Activated T-cell treated with anti-CD3 and anti-CD28 coated beads for 24 hours (primary cell): ENCODE data around the gene RAC2.

ENCODE experiments used
- DNase-seq: peaks from one replicate; pipeline ENCODE4 v3.0.0-alpha.2; 2020; ENCODE audit warnings: low read depth

The RAC2 gene

DNA sequence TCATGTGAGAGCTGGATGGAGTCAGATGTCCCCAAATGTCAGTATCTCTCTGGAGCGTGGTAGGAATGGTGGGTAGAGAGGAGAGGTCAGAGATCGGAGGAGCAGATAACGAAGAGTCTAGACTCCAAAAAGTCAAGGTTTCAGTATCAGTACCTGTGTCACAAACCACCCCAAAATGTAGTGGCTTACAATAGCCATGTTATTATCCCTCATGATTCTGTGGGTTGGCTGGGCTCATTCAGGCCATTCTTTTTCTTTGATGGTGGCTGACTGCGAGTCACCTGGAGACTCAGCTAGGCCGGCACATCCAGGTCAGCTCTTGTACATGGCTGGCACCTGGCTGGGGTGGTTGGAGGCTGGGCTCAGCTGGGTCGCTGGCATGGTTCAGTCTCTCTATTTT lies 24.5 kb downstream of the RAC2 start:
- DNase-seq: no peak

GRCh38 chr22:37218771-37219411 lies 25.2 kb downstream of the RAC2 start:
- DNase-seq: peak; percentile 70

- DNase-seq: no peak
Measured at GRCh38 chr22:37218399-37218770, 25.7 kb downstream of the RAC2 start.

DNA sequence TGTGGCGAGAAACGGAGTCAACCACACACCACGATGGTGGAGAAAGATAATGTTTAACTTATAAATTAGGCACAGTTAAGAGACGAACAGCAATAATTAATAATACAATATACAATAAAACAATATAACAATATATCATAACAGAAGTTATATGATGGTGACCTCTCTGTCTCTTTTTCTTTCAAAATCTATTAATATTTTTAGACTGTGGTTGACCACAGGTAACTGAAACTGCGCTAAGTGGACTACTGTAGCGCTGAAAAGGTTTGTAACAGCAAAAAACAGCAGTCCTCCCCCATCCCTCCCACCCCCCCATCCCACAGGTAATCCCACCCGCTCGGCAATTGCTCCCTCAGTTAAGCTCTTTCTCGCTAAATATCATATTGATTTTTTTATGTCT lies 28.2 kb downstream of the RAC2 start:
- DNase-seq: no peak

DNA sequence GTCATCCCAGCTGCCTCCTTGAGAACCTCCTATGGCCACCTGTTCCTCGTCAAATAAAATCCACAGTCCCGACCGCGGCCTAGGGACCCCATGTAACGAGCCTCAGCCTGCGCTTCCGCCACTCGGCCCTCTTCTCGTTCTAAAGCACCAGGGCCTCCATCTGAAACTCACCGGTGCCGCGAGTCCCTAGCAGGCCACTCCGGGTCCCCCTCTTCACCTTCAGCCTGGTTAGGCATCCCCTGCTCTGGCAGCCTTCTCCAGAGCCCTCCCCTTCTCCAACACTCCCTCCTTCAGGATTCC lies 29.4 kb downstream of the RAC2 start:
- no peak for DNase-seq

- DNase-seq: no peak
Measured at GRCh38 chr22:37213941-37214730, 29.9 kb downstream of the RAC2 start.

DNA sequence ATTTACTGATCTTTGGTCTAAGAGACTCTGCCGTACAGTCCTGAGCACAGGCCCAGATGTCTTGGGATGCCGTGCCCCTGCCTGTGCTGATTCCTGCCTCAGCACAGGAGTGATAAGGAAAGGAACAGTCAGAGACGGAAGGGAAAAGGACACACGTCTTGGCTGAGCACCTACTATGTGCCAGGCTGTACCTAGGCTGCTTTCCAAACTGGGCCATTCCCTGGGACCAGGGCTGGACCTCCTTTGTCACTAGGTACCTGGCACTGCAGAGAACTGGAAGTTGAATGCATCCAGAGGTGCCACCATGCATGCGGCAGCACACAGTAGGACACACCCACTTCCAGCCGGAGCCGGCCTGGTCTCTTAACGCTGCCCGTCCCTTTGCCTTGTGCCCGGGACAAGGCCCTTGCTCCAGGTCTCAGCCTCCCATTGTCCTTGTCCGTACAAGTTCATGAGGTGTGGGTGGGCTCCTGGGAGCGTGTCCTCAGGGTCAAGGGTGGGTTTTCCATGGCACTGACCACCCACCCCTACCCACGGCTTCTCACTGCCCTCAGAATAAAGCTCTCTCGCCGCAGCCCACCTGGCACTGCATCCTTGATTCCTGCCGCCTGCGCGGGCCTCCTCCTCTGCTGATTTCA lies 30.7 kb downstream of the RAC2 start:
- DNase-seq: no peak

DNA sequence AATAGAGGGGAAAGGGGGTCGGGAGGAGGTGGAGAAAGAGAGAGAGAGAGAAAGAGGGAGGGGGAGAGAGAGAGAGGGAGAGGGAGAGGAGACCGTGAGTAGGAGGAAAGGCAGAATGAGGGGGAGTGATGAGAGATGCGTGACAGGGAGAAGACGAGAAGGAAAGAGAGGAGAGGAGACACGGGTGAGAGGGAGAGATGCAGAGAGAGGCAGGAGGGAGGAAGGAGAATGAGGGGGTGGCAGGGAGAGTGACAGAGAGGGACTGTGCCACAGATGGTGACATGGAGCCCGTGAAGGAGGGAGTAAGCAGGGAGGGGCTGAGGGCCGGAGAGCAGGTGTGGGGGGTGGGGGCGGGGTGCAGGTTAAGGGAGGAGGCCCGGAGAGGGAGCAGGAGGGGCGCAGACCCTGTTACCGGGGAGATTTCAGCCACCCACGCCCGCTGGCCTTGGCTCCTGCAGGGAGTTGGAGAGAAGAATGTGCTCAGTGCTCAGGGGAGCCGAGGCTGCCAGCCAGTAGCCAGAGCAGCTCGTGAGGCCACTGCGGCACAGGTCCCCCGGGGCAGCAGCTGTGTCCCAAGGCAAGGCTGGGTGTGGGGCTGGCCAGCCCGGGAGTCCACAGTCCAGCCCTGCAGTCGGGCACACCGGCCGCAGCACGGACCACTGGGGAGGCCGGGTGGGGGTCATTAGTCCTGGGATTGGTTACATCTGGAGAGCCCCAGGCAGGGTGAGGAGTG lies 31.7 kb downstream of the RAC2 start, which contains the start of gene SSTR3:
Gene SSTR3 (minus strand): TSS at position 304 of the 733 bp plus-strand sequence. CDS start 4,674 bp downstream, outside the sequence.
- no peak for DNase-seq

- DNase-seq: no peak
Measured at GRCh38 chr22:37211866-37212173, 32.2 kb downstream of the RAC2 start.

DNA sequence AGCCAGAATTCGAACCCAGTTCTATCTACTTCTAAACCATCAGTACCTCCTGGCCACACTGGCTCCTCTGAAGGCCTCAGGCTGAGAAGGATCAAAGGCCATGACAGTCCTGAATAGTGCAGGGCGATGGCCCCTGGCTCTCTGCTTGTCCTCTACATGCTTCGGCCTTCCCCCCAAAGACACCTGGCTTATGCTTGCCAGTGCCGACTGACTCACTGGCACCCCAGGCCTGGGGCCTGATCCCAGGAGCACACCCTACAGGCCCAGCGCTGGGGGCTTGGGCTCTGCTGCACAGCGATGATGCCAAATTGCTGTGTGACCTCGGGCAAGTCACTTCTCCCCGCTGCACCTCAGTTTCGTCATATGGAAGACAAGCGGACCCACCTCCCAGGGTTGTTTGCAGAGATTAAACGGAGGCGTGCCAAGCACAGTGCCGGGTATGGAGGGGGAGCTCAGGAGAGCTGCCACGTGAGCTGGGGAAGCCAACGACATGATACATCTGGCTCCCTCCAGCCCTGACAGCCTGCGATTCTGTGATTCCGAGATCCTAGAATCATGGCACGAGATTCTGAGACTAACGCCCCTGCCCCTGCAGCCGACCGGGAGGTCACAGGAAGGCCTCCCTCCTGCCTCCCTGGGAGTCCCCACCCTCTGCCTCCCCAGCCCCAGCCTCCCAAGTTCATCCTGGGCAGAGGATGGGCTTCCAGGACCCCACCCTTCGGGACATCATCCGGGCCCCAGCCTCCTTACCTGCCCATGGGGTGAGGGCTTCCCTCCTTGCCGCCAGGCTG lies 32.8 kb downstream of the RAC2 start:
- DNase-seq: no peak

- no peak for DNase-seq
Measured at GRCh38 chr22:37210041-37210803, 33.8 kb downstream of the RAC2 start.

GRCh38 chr22:37209140-37209845 lies 34.8 kb downstream of the RAC2 start:
- DNase-seq: no peak

DNA sequence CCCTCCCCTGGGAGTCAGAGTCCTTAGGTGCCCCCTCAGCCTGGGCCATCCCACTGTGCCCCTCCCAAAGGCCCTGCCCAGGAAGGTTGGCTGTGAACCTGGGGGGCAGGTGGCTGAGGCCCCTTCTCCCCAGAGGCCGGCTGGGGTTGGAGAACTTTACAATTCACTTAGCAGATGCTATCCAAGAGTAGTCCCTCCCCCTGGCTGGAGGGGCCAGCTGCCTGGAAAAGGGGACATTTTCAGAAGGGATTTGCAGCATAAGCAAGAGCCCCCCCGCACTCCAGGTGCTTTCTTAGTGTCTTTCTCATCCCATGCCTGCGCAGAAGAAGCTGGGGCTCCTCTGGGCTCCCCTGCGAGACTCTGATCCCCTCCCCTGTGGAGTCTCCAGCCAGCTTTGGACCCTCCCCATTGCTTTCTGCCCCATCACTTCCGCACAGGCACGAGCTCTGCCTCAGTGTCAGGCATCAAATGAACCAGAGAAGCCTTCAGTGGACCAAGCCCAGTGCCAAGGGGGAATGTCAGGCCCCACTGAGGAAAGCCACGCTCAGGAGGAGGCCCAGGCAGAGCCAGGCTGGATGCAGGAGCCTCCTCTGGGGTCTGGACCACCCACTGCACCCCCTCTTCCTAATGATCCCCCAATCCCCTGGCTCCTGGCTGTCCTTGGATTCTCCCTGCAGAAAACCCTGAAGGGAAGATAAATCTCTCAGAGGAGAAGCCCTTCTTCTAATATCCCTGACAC lies 35.5 kb downstream of the RAC2 start:
- no peak for DNase-seq

DNA sequence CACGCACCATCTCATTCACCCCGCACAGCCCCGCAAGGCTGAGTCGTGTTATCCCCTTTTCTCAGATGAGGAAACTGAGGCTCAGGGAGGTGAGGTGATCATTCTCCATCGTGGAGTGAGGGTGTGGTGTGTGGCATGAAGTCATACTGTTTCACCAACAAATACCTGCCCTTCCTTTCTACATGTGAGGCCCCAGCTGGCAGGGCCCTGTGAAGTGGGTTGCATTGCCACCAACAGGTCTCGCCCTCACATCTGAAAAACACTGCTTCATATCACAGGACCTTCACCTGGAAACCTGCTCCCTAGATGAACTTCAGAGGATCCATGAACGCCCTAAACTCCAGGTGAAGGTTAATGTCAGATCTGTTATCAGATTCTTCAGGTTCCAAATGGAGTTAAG lies 36.1 kb downstream of the RAC2 start:
- DNase-seq: no peak

DNA sequence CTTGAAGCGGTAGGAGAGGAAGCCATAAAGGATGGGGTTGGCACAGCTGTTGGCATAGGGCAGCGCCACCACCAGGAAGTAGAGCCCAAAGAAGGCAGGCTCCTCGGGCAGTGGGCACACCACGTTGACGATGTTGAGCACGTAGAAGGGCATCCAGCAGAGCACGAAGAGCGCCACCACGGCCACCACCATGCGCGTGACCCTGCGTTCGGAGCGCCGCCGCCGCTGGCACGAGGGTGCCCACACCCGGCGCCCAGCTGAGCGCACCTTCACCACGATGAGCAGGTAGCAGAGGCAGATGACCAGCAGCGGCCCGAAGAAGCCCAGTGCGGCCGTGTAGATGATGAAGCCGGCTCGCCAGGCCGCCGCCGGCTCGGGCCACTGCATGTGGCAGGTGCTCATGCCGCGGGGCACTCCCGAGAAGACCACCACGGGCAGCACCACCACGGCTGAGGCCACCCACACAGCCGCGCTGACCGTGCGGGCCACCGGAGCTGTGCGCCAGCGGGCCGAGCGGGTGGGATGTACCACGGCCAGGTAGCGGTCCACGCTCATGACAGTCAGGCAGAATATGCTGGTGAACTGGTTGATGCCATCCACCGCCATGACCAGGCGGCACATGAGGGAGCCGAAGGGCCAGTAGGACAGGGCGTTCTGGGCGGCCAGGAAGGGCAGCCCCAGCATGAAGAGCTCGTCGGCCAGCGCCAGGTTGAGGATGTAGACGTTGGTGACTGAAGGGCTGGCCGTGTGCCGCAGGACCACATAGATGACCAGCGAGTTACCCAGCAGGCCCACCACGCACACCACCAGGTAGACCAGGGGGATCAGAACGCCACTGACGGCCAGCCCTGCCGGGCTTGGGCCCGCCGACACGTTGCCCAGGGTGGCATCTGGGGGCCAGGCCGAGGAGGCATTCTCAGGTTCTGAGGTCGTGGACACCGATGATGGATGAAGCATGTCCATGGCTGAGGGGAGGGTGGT lies 36.9 kb downstream of the RAC2 start:
- DNase-seq: no peak

DNA sequence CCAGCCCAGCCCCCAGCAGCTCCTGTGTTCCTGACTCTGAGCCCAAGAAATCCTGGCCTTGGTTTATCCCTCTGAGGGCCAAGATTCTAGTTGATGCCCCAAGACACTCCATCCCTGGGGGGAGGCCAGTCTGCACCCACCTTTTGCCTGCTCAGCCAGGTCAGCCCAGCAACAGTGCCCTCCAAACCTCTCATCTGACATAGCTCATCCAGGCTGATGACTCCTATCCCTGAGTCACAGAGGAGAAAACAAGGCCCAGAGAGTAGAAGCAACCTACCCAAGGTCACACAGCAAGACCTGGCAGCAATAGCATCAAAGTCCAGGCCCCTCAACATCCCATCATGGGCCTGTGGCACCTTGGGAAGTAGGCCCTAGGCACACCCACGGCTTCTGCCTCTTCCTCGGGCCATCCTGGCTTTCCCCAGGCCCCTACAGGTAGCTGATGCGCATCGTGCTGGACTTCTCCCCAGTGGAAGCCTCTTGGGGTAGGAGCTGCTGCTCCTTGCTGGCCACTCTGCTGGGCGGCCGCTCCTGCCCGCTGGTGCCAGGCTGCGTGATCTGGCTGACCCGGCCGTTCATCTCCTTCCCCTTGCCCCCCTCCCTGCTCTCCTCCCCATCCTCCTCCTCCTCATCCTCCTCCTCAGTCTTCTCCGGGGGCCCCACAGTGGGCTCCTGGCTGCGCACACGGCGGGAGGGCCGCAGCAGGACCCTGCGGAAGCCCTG lies 37.8 kb downstream of the RAC2 start:
- DNase-seq: no peak

GRCh38 chr22:37205046-37205445 lies 39.0 kb downstream of the RAC2 start:
- DNase-seq: no peak

DNA sequence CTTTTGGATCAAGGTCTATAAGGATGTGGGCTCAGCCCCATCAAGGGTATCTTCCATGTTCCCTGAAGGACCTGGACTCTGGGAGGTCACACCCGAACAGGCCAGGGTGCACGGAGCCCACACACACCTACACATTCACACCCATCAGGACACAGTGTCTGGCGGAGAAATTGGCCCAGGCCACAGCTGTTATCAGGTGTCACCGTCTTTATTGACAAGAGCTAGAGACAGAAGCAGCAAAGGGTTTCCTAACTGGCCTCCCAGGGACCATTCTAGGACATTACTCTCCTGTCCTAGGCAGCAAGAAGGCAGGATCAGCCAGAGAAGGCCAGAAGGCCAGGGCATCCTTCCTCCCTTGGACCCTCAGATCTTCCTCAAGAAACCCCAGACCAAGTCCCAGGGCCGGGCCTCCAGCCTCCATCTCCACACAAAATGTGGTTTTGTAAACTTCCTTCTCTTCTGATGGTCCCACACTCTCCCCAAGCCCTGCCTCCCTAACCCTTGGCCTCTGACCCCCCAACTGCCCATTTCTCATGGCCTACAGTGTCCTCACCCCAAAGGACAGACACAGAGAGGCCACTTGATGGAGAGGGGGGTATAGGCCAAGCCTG lies 39.9 kb downstream of the RAC2 start:
- no peak for DNase-seq
